Superior temporal gyrus (tissue), 1 donor: Measurements from ENCODE around the gene C22orf15.
A peak's percentile ranks its signal among the peaks of the same experiment; 100 is the strongest.
"Not testable (repeated sequence)": the region's sequence is repeated elsewhere in the genome, so short reads cannot be mapped to it uniquely, and the experiment has no call there.

Experiments
- DNase-seq: peaks from one replicate; pipeline ENCODE4 v3.0.0-alpha.2; 2016; ENCODE audit errors: extremely low spot score

C22orf15 gene, protein sequence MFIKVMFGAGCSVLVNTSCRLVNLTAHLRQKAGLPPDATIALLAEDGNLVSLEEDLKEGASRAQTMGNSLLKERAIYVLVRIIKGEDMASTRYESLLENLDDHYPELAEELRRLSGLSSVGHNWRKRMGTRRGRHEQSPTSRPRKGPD

DNA sequence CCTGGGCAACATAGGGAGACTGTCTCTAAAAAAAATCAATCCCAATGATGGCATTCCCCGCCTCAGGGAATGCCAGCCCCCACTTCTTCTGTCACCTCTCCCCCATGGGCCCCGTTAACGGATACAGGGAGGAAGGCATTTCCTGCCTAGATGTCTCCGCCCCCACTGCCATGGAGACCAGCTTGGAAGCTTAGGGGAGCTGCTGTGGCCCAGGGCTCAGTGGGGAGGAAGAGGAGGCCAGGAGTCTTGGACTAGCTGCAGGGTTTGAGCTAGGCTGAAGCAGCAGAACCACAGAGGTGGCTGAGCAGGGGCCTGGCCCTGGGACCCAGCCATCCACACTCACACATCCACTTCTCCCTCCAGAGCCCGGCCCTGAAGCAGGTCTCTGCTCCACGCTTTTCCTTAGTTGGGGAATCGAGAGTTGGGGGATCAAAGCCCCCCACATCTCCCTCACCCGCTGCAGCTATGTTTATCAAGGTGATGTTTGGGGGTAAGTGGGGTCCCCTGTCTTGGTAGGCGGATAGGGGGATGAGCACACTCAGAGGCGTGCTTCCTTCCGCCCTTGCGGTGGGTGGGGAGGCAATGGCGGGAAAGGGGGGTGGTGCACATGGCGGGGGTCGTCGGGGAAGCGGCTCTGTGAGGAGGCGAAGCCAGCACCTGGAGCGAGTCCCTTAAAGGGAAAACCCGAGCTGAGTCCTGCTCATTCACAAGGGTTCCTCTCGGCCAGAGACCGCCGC lies at the start of gene C22orf15:
Gene C22orf15, plus strand, starts transcription at position 149 of the 737 bp plus-strand sequence. Its CDS starts 317 bp downstream, at position 466.
- DNase-seq, result no peak

DNA sequence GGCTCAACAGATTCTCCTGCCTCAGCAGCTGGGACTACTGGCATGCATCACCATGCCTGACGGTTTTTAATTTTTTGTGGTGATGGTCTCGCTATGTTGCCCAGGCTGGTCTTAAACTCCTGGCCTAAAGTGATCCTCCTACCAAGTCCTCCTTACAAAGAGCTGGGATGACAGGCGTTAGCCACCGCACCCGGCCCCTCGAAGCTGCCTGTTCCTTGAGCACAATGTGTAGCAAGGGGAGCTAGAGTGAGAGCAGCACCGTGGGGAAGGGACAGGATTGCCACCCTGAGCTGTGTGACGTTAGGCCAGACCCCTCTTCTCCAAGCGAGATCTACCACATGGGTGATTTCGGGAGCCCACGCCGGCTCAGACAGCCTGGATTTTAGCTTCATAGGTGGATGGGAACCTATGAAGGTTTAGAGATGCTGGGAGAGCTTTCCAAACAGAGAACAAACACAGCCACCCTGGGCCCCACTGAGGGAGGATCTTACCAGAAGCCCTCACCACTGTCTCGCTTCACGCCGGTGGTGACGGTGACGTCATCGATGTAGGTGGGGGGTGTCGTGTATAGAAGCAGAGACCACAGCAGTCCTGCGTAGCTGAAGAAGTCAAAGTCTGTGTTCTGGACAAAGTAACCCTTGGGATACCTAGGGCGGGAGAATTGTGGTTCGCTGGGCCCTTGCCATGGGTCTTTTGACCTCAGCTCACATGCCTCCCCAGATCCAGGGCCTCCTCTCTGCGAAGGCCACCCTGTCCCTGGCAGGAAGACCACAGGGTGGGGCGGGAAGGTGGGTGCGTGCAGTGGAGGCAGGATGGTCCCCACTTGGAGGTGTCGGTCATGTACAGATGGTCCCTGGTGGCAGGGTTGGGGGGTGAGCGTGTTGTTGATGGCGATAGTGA lies 48.8 kb upstream of the C22orf15 start:
- no peak for DNase-seq

DNA sequence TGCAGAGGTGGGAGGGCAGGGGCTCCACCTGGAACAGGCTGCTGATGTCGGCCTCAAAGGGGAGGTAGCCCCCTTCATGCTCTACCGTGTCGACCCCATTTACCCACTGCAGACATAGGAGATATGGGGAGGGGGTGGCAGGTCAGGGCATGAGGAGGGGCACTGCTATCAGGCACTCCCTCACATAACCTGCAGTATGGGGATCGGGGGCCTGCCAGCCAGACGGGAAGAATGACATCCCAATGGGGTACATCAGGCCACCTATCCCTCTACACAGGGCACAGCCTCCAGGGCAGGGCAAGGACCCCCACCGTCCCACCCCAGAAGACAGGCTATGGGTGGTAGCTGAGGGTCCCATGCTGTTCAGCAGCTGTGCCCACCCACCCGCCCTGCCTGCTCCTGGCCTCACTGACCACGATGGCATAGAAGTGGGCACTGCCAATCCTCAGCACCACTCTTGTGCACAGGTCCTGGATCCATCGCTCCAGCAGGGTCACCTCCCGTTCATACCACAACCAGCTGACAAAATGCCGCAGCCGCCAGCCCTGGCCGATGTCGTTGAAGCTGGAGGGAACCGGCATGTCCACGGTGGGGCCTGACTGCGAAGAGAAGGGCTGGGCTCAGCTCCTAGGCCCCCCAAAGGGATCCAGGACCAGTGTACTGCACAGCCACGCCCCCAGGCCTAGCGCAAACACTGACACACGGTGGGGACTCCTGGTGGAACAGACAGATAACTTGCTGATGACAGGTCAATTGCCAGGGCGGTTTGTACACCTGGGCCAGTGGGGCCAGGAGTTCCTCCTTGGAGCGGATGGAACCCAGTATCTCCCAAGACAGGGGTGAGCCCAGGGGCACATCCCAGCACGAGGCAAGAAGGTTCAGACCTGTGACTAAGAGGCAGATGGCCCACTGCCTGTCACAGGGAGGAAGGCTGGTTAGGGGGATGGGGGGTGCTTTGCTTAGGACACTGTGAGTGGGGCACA lies 47.9 kb upstream of the C22orf15 start:
- DNase-seq, result no peak

DNA sequence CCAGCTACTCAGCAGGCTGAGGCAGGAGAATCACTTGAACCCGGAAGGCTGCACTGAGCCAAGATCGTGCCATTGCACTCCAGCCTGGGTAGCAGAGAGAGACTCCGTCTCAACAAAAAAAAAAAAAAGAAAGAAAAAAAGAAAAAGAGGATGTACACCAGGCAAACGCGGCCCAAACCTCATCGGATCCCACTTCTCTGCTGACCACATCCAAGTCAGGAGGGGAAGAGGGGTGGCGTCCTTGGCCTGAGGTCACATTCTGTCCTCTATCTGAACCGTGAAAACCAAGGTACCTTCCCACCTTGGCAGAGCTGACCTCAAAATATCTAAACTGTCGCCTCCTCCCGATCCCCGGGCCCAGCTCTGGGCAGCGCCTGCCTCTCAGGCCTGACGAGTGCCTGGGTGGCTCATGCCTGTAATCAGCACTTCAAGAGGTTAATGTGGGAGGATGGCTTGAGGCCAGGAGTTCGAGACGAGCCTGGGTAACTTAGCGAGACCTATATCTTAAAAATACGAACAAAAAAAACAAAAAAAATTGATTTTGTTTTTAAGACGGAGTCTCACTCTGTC lies 46.9 kb upstream of the C22orf15 start:
- no peak for DNase-seq

DNA sequence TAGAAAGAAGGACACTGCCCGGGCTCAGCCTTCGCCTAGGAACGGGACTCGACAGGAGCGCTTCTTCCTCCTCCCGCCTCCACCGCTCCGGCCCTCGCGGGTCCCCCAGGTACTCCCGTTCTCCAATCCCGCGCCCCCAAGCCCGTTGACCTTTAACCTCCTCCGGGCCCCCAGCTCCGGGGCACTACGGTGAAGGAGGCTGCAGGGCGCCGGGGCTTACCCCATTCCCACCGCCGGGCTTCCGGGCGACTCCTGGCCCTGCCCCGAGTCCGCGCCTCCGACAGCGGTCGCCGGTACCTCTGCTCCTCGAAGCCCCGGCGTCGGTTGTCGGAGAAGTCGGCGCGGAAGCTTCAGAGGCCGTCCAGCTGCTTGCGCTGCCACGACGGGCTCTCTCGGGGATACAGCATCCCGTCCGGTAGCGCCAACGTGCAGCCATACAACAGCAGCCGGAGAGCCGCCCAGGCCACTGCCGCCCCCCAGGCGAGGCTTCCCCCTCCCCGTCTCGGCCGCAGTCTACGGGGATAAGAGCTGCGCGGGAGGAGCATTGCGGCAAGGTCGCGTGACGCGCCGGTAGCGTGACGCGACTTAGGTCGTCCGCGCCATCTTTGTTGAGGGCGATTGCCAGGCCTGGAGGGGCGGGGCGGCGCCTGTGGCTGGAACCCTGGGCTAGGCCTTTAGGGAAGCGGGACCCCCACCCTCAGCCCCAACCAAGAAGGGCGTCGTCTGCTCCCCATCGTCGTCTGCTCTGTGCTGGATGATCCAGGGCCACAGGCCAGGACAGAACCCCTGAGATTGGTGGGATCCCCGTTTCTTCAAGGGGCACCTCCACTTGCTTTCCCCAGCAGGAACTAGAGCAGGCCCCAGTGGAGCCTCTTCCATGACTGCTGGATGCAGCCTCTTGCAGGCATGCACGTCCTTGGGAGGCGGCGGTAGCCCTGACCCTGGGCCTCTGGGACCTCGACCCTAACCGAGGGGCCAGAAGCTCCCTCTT lies 45.7 kb upstream of the C22orf15 start:
- peak; percentile 93 for DNase-seq

DNA sequence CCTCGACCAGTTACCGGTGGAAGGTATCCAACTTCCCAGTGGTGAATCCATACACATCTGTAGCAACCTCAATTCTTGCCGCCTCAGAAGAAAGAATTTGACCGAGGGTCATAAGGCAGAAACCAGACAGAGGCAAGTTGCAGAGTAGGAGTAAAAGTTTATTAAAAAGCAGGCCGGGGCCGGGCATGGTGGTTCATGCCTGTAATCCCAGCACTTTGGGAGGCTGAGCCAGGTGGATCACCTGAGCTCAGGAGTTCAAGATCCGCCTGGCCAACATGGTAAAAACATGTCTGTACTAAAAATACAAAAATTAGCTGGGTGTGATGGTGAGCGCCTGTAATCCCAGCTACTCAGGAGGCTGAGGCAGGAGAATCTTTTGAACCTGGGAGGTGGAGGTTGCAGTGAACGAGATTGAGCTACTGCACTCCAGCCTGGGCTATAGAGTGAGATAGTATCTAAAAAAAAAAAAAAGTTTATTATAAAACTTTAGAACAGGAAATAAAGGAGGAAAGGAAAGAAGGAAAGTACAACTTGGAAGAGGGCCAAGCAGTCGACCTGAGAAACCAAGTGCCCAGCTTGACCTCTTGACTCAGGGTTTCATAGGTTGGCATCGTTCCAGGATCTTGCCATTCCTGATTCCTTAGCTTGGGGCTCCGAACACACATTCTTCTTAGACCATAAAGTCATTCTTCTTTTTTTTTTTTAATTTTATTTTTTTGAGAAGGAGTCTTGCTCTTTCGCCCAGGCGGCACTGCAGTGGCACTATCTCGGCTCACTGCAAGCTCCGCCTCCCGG lies 44.2 kb upstream of the C22orf15 start:
- no peak for DNase-seq

DNA sequence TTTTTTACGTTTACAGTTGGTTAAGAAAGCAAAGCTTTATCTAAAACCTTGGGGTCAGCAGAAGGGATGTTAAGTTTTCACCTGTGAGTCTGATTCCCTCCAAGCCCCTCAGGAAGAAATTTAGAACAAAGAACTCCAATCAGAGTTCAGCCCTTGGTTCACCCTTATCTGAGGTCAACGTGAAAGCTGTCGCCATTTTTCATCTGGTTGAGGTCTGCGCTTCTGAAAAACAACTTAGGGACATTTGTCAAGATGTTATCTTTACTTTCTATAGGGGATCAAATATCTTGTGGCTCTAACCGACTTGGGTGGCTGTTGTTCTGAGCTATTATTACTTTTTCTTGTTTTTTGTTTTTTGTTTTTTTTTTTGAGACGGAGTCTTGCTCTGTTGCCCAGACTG lies 41.9 kb upstream of the C22orf15 start:
- no peak for DNase-seq

DNA sequence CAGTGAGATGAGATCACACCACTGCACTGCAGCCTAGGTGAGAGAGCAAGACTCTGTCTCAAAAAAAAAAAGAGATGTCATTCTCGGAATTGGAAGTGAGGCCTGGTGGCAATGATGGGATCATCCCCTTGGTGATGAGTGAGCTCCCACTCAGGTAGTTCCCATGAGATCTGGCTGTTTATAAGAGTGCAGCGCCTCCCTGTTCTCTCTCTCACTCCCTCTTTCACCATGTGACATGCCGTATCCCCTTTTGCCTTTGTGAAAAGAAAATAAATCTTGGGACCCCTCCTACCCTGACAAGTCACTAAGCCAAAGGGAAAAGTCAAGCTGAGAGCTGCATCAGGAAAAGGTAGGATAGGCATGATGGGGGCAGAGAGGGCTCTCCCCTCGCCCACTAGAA lies 40.6 kb upstream of the C22orf15 start:
- no peak for DNase-seq

DNA sequence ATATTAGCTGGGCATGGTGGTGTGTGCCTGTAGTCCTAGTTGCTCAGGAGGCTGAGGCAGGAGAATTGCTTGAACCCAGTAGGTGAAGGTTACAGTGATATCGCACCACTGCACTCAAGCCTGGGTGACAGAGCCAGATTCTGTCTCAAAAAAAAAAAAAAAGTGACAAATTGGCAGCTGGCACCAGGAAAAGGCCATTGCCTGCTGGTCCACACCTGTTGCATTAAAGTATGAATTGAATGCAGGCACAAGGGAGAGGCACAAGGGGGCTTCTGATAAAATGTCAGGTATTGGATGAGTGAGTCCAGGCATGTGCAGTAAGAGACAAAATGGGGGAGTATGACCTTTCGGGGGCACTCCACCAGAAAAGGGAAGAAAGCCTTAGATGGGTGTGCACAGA lies 40.1 kb upstream of the C22orf15 start:
- no peak for DNase-seq

DNA sequence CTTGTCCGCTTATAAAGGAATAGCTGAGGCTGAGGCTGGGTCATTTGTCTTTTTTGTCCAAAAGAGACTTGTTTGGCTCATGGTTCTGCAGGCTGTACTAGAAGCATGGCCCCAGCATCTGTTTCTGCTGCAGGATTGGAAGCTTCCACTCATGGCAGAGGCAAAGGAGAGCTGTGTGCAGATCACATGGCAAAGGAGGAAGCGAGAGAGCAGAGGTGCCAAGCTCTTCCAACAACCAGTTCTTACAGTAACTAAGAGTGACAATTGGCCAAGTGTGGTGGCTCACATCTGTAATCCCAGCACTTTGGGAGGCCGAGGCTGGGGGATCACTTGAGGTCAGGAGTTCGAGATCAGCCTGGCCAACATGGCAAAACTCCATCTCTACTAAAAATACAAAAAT lies 34.7 kb upstream of the C22orf15 start:
- not testable (repeated sequence) for DNase-seq

DNA sequence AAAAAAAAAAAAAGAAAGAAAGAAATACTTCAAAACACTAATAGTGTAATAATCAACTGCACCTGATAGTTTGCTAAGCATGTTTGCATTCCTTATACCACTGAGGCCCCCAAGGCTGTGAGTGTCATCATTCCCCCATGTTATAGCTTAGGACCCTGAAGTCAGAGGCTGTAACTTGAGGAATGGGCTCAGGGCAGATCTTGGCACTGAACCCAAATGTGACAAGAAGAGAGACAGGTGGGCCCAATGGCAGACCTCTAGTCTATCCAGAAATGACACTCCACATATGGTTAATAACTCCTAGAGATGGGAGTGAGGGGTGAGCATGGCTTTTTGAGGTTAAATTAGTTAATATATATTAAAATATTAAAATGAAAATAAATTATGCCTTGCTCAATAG lies 25.1 kb upstream of the C22orf15 start:
- no peak for DNase-seq

DNA sequence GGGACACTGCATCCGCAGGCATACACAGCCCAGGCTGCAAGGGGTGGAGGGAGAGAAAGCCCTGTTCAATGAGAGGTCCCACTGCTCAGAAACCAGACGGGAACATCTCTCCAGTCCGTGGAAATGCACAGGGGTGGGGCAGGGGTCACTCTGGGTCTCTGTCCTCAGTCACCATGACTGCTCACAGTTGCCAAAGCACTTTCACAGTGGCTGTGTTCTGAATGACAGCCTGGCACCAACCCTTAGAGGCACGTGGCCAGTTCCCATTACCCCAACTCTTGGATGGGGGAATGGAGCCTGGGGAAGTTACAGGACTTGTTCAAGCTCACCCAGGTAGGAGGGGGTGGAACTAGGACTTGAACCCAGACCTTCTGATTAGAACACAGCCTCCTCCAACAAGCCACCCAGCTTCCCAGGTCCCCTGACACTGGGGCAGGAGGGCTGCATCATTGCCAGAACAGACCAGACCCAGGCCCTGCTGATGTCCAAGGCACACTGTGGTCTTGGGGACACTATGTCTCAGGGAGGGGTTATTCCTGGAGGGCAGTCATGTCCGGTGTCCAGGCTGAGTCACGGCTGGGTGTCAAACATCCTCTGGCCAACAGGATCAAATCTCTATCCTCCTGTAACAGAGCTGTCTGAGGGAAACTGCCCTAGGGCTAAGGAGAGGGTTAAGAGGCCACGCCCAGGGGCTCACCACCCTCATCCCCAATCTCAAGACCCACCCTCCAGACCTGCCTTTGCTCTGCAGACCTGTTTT lies 20.1 kb upstream of the C22orf15 start:
- DNase-seq, result no peak

DNA sequence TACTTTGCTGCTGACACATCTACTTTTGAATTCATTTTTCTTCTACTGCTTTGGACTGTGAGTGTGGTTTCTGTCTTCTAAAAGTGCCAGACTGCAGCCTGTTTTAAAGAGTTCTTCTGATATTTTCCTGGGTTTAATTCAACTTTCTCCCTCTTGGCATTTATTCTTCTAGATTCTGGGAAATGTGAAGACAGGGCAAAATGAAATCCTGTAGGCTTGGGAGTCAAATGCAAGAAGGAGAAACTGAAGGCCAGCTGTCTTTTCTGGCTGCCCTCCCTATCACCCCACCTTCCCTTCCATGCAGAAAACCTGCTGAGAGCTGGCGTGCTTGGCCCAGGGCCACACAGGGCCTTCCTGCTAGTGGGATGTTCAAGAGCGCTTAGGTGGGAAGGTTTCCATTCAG lies 19.5 kb upstream of the C22orf15 start:
- no peak for DNase-seq

DNA sequence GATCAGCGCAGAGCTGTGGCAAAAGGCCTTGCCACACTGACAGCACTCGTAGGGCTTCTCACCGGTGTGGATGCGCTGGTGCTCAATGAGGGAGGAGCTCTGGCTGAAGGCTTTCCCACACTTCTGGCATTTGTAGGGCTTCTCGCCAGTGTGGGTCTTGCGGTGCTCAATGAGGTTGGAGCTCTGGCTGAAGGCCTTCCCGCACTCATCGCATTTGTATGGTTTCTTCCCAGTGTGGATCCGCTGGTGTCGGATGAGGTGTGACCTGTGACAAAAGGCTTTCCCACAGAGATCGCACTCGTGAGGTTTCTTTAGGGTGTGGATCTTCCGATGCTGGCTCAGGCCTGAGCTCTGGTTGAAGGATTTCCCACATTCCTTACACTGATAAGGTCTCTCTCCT lies 18.8 kb upstream of the C22orf15 start:
- DNase-seq, result no peak

DNA sequence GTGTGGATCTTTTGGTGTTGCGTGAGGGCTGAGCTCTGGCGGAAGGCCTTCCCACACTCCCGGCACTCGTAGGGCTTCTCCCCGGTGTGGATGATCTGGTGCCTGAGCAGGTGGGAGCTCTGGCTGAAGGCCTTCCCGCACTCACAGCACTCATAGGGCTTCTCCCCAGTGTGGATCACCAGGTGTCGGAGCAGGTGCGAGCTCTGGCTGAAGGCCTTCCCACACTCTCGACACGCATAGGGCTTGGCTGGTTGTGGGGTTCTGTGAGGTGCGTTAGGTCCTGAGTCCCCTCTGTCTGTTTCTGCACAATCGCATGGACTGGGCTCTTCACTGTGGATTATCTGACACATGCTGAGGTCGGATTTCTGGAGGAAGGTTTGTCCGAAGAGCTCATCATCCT lies 18.3 kb upstream of the C22orf15 start:
- no peak for DNase-seq

DNA sequence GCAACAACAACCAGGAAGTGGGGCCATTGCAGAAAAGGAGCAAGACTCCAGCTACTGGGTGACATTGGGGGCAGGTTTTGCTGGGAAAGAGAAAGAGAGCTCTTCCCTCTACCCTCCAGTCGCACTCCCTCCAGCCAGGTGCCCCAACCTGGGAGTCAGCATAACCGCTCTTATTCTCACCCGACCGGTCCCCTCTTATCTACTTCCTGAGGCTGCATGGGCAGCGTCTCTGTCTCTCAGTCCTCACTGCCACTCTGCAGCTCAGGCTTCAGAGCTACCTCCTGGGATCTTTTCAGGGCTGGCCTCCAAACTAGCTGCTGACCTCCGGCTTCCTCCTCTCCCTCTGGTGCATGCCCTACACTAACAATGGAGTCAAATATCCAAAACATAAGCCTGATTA lies 17.0 kb upstream of the C22orf15 start:
- DNase-seq, result no peak

DNA sequence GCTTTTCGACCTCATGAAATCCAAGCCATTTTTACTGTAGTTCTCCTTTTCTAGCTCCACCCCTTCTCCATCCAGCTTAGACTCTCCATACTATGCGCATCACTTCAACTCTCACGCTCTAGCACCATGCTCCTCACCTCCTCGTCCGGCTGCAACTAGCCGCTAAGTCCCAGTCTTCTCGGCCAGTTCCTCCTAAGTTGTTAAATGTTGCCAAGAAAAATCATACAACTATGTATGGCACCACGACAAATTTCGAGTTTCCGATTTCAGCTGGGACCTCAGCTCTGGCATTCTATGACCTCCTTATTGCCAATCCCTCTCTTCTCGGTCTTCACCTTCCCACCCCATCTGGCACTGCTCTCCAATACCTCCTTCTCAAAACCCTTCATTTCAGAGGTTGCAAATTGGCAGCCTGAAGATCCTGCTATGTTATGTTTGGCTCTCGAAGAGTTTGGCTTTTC lies 12.9 kb upstream of the C22orf15 start:
- DNase-seq, result no peak

DNA sequence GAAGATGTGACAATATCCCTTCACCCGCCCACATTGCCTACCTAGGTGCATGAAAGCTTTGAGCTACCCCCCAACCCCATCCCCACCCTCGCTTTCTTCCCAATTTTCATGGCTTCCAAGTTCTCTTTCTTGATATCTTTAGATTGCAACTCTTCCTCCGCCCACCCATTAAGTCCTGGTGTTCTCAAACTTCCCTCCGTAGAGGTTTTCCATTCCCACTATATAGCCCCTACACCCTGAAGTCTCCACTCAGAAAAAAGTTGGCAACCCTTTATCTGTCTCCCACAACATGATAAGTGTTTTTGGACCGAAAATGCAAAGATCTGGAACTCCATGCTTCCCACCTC lies 12.4 kb upstream of the C22orf15 start:
- DNase-seq, result peak; percentile 25
